ENCODE results near the gene SCN2B.

DNA sequence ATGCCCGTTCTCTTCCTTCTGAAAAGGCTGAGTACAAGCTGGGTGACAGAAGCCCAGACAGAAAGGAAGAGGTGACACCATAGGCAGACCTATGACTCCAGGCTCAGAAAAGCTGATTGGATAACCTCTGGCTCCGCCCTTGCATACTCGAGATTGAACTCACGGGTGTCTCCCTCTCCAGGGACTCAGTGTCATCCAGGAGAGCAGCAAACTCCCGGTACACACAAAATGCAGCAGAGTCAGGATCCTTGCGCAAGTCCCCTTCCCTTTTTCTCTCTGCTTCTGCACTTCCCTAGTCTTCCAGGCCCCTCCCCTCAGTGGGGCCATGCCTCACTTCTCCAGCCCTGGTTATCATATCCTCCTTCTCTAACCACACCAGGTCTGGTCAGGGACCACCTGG is 33.6 kb downstream of the SCN2B start:
- TF ChIP-seq CTCF (IDR thresholded peaks at IDR 0.05) (no peak), POLR2A (IDR thresholded peaks at IDR 0.05) (no peak)
